ENCODE results near the gene ILK.

DNA sequence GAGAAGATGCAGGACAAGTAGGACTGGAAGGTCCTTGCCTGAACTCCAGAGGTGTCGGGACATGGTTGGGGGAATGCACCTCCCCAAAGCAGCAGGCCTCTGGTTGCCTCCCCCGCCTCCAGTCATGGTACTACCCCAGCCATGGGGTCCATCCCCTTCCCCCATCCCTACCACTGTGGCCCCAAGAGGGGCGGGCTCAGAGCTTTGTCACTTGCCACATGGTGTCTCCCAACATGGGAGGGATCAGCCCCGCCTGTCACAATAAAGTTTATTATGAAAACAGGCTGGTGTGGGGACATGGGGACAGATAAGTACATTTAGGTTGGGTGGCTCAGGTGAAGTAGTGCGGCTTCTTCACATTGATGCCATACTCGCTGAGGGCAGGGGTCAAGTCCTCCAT, 7.0 kb downstream of the ILK start:
- TF ChIP-seq CTCF (IDR thresholded peaks at IDR 0.05; ENCODE audit: low read length) (no peak), EZH2 (IDR thresholded peaks at IDR 0.05; ENCODE audit: borderline replicate concordance, low read length) (no peak)
